Measurements from ENCODE around the gene ZFP57. TPM values are rescaled to one million over a fixed set of nuclear protein-coding genes. Genes with fewer than 3 reads are reported as not detected.
"Not testable (repeated sequence)": the region's sequence is repeated elsewhere in the genome, so short reads cannot be mapped to it uniquely, and the experiment has no call there.

ZFP57 gene
- total RNA-seq, 1 experiment from 2014 or later = not detected

GRCh38 chr6:29674008-29674407, 6.9 kb downstream of the ZFP57 start:
- Mint-ChIP-seq H3K4me1 (ENCODE audit: low read depth, unreplicated experiment) (no peaks in the 10 kb centered on the region), H3K9me3 (ENCODE audit: unreplicated experiment) (no peaks in the 10 kb centered on the region), H3K27ac (ENCODE audit: unreplicated experiment) (no peak overlapping the region), H3K36me3 (ENCODE audit: insufficient read depth, unreplicated experiment) (no peaks in the 10 kb centered on the region), H3K27me3 (ENCODE audit: insufficient read depth, unreplicated experiment) (peaks cover 6% of the 10 kb centered on the region), H3K4me3 (ENCODE audit: unreplicated experiment) (no peak overlapping the region)
- intact Hi-C loops (cut with micrococcal nuclease; ENCODE audit: unreplicated experiment) = no loop called here
- ChIA-PET POLR2A (no interaction called here), CTCF (no interaction called here)
- Histone ChIP-seq H3K4me1 (no peaks in the 10 kb centered on the region), H3K36me3 (ENCODE audit: control insufficient read depth, insufficient read depth, low read length) (no peaks in the 10 kb centered on the region), H3K27me3 (replicated peaks; ENCODE audit: control insufficient read depth, insufficient read depth, low read length) (no peaks in the 10 kb centered on the region), H3K4me3 (ENCODE audit: low read depth, low read length) (no peak overlapping the region), H3K9me3 (no peaks in the 10 kb centered on the region)
- DNase-seq = no peak
- TF ChIP-seq CTCF (IDR thresholded peaks at IDR 0.05; ENCODE audit: insufficient read depth in 1 of 2, low read depth in 1 of 2, low read length in 1 of 2, severe bottlenecking in 1 of 2, unreplicated experiment in 1 of 2) = no peak
- no TSS peak for BruUV-seq (replicated peaks)

GRCh38 chr6:29673161-29673560, 7.8 kb downstream of the ZFP57 start:
- Histone ChIP-seq H3K4me1 (no peaks in the 10 kb centered on the region), H3K36me3 (ENCODE audit: control insufficient read depth, insufficient read depth, low read length) (no peaks in the 10 kb centered on the region), H3K9me3 (no peaks in the 10 kb centered on the region), H3K27me3 (replicated peaks; ENCODE audit: control insufficient read depth, insufficient read depth, low read length) (no peaks in the 10 kb centered on the region), H3K4me3 (ENCODE audit: low read depth, low read length) (no peak overlapping the region)
- H3K4me3 Mint-ChIP-seq (ENCODE audit: unreplicated experiment) = no peak overlapping the region
- intact Hi-C loops (cut with micrococcal nuclease; ENCODE audit: unreplicated experiment) = no loop called here
- no peak for DNase-seq
- no peaks in the 10 kb centered on the region for H3K36me3 Mint-ChIP-seq (ENCODE audit: insufficient read depth, unreplicated experiment)
- no TSS peak for BruUV-seq (replicated peaks)
- no peaks in the 10 kb centered on the region for H3K4me1 Mint-ChIP-seq (ENCODE audit: low read depth, unreplicated experiment)
- CTCF ChIA-PET = no interaction called here
- no peak for TF ChIP-seq CTCF (IDR thresholded peaks at IDR 0.05; ENCODE audit: insufficient read depth in 1 of 2, low read depth in 1 of 2, low read length in 1 of 2, severe bottlenecking in 1 of 2, unreplicated experiment in 1 of 2)
- H3K27me3 Mint-ChIP-seq (ENCODE audit: insufficient read depth, unreplicated experiment) = peaks cover 6% of the 10 kb centered on the region
- H3K27ac Mint-ChIP-seq (ENCODE audit: unreplicated experiment) = no peak overlapping the region
- POLR2A ChIA-PET = no interaction called here
- H3K9me3 Mint-ChIP-seq (ENCODE audit: unreplicated experiment) = no peaks in the 10 kb centered on the region

- H3K27me3 ChIP-seq (replicated peaks; ENCODE audit: control insufficient read depth, insufficient read depth, low read length); H3K4me1 ChIP-seq; BruUV-seq (replicated peaks); H3K4me3 Mint-ChIP-seq (ENCODE audit: unreplicated experiment); H3K4me3 ChIP-seq (ENCODE audit: low read depth, low read length); intact Hi-C loops (cut with micrococcal nuclease; ENCODE audit: unreplicated experiment); H3K36me3 ChIP-seq (ENCODE audit: control insufficient read depth, insufficient read depth, low read length); CTCF ChIA-PET; H3K4me1 Mint-ChIP-seq (ENCODE audit: low read depth, unreplicated experiment); H3K9me3 ChIP-seq; H3K36me3 Mint-ChIP-seq (ENCODE audit: insufficient read depth, unreplicated experiment); POLR2A ChIA-PET; H3K27ac Mint-ChIP-seq (ENCODE audit: unreplicated experiment); DNase-seq; H3K27me3 Mint-ChIP-seq (ENCODE audit: insufficient read depth, unreplicated experiment); H3K9me3 Mint-ChIP-seq (ENCODE audit: unreplicated experiment): not testable (repeated sequence)
Observed at GRCh38 chr6:29672116-29672515, 8.8 kb downstream of the ZFP57 start.

GRCh38 chr6:29671026-29671425, 9.9 kb downstream of the ZFP57 start:
- Mint-ChIP-seq H3K36me3 (ENCODE audit: insufficient read depth, unreplicated experiment) (no peaks in the 10 kb centered on the region), H3K9me3 (ENCODE audit: unreplicated experiment) (no peaks in the 10 kb centered on the region), H3K27me3 (ENCODE audit: insufficient read depth, unreplicated experiment) (peaks cover 10% of the 10 kb centered on the region), H3K4me1 (ENCODE audit: low read depth, unreplicated experiment) (no peaks in the 10 kb centered on the region), H3K27ac (ENCODE audit: unreplicated experiment) (no peak overlapping the region), H3K4me3 (ENCODE audit: unreplicated experiment) (no peak overlapping the region)
- DNase-seq = no peak
- H3K4me1 ChIP-seq = no peaks in the 10 kb centered on the region
- no peaks in the 10 kb centered on the region for H3K36me3 ChIP-seq (ENCODE audit: control insufficient read depth, insufficient read depth, low read length)
- ChIA-PET CTCF (interaction anchor here (0.6 to 1.2 kb wide), 2 partner anchors 21 to 27 kb away, joined by 3 to 4 read pairs; no protein-coding TSS in a partner anchor), POLR2A (no interaction called here)
- no peak for TF ChIP-seq CTCF (IDR thresholded peaks at IDR 0.05; ENCODE audit: insufficient read depth in 1 of 2, low read depth in 1 of 2, low read length in 1 of 2, severe bottlenecking in 1 of 2, unreplicated experiment in 1 of 2)
- H3K9me3 ChIP-seq = no peaks in the 10 kb centered on the region
- H3K4me3 ChIP-seq (ENCODE audit: low read depth, low read length) = no peak overlapping the region
- no TSS peak for BruUV-seq (replicated peaks)
- intact Hi-C loops (cut with micrococcal nuclease; ENCODE audit: unreplicated experiment) = no loop called here
- no peaks in the 10 kb centered on the region for H3K27me3 ChIP-seq (replicated peaks; ENCODE audit: control insufficient read depth, insufficient read depth, low read length)

All from Caco-2 (cell line).